OCI-LY7 (cell line): ENCODE measurements around the gene EXOC5.

Experiments
- CTCF ChIP-seq: fragments of 200-600 bp; sonication (generic); conservative IDR thresholded peaks from 2 replicates; pipeline ENCODE4 v1.5.1; 2014; ENCODE audit warnings: mild to moderate bottlenecking, antibody characterized with exemption, low read length, moderate library complexity, mixed read lengths
- EZH2phosphoT487 ChIP-seq: fragments of 200-600 bp; sonication (generic); IDR thresholded peaks from 2 replicates; pipeline ENCODE4 v1.6.1; 2018; ENCODE audit warnings: low read depth, borderline replicate concordance, mild to moderate bottlenecking, mixed run types, antibody characterized with exemption, low read length, moderate library complexity, mixed read lengths

GRCh38 chr14:57277062-57277461 is 8.4 kb upstream of the EXOC5 start:
- TF ChIP-seq CTCF (no peak), EZH2phosphoT487 (no peak)
